GM12892 (cell line): ENCODE results near the gene C16orf78.

ENCODE experiments used
- POLR2A ChIP-seq: IDR thresholded peaks from 2 replicates; pipeline ENCODE4 v1.6.1; 2011; ENCODE audit warnings: low read depth, low read length, control low read depth
- POLR2AphosphoS5 ChIP-seq: IDR thresholded peaks from 2 replicates; pipeline ENCODE4 v1.6.1; 2011; ENCODE audit warnings: low read depth, low read length, control low read depth
- TAF1 ChIP-seq: IDR thresholded peaks from 2 replicates; pipeline ENCODE4 v1.6.1; 2011; ENCODE audit warnings: low read depth, mild to moderate bottlenecking, control low read depth, low read length, borderline replicate concordance

DNA sequence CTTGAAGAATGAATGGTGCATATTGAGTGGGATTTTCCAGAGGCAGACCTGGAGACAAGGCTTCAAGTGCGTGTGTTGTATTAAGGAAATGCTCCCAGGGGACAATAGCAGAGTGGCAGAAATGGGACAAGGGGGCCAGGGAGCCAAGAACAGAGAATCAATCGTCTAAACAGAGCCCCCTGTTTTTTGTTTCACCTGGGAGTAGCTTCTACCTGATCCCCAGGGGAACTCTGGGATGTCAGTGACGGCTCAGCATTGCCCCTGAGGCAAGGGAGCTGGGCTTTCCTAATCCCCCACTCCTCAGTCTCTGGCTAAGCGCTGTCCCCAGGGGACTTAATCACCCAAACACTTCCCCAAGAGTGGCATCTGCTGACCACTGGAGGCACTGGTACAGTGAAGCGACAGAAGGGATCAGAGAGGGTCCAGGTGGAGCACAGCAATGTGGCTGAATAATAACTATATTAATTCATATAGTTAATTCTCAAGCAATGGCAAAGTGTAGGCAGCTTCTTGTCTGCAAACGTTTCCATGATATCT, 35.7 kb upstream of the C16orf78 start:
- no peak for TF ChIP-seq POLR2A
- no peak for TF ChIP-seq POLR2AphosphoS5
- no peak for TF ChIP-seq TAF1
